ENCODE data around the gene IFRD2.
A peak's percentile ranks its signal among the peaks of the same experiment; 100 is the strongest.
"Not testable (repeated sequence)": the region's sequence is repeated elsewhere in the genome, so short reads cannot be mapped to it uniquely, and the experiment has no call there.

IFRD2 gene

GRCh38 chr3:50286322-50287227, 5.7 kb downstream of the IFRD2 start:
- no peak for DNase-seq (ENCODE audit: low read depth in 1 of 2, low spot score in 1 of 2)

- not testable (repeated sequence) for DNase-seq (ENCODE audit: low read depth in 1 of 2, low spot score in 1 of 2)
Observed at GRCh38 chr3:50284121-50284520, 8.1 kb downstream of the IFRD2 start.

GRCh38 chr3:50279255-50280016, 12.8 kb downstream of the IFRD2 start:
- no peak for DNase-seq (ENCODE audit: low read depth in 1 of 2, low spot score in 1 of 2)

GRCh38 chr3:50278880-50279224, 13.4 kb downstream of the IFRD2 start, which contains the start of gene LSMEM2:
LSMEM2 (plus strand) TSS chr3:50279087; CDS start chr3:50279114, 27 bp downstream.
- DNase-seq (ENCODE audit: low read depth in 1 of 2, low spot score in 1 of 2) = no peak

- no peak for DNase-seq (ENCODE audit: low read depth in 1 of 2, low spot score in 1 of 2)
Observed at GRCh38 chr3:50278123-50278879, 13.9 kb downstream of the IFRD2 start.

GRCh38 chr3:50276762-50277101, 15.5 kb downstream of the IFRD2 start:
- no peak for DNase-seq (ENCODE audit: low read depth in 1 of 2, low spot score in 1 of 2)

GRCh38 chr3:50275996-50276761, 16.1 kb downstream of the IFRD2 start:
- DNase-seq (ENCODE audit: low read depth in 1 of 2, low spot score in 1 of 2) = no peak

- no peak for DNase-seq (ENCODE audit: low read depth in 1 of 2, low spot score in 1 of 2)
Observed at GRCh38 chr3:50275141-50275995, 16.9 kb downstream of the IFRD2 start.

- DNase-seq (ENCODE audit: low read depth in 1 of 2, low spot score in 1 of 2) = peak; percentile 54 to 55
Observed at GRCh38 chr3:50274371-50275104, 17.7 kb downstream of the IFRD2 start.

- DNase-seq (ENCODE audit: low read depth in 1 of 2, low spot score in 1 of 2) = no peak
Observed at GRCh38 chr3:50273689-50274065, 18.6 kb downstream of the IFRD2 start.

GRCh38 chr3:50272911-50273688, 19.1 kb downstream of the IFRD2 start:
- peak; percentile 68 to 87 for DNase-seq (ENCODE audit: low read depth in 1 of 2, low spot score in 1 of 2)

GRCh38 chr3:50272538-50272910, 19.7 kb downstream of the IFRD2 start:
- DNase-seq (ENCODE audit: low read depth in 1 of 2, low spot score in 1 of 2) = not testable (repeated sequence)

- no peak for DNase-seq (ENCODE audit: low read depth in 1 of 2, low spot score in 1 of 2)
Observed at GRCh38 chr3:50271314-50271936, 20.8 kb downstream of the IFRD2 start.

- DNase-seq (ENCODE audit: low read depth in 1 of 2, low spot score in 1 of 2) = no peak
Observed at GRCh38 chr3:50270422-50271224, 21.6 kb downstream of the IFRD2 start.

GRCh38 chr3:50269977-50270413, 22.2 kb downstream of the IFRD2 start:
- no peak for DNase-seq (ENCODE audit: low read depth in 1 of 2, low spot score in 1 of 2)

- no peak for DNase-seq (ENCODE audit: low read depth in 1 of 2, low spot score in 1 of 2)
Observed at GRCh38 chr3:50269460-50269859, 22.8 kb downstream of the IFRD2 start.

All from stimulated activated CD4-positive, alpha-beta T cell treated with anti-CD3 and anti-CD28 coated beads, Interleukin-15, amount 100 ng/mL, for 1 hour (primary cell).